Lung (tissue), 12 donors: ENCODE results near the gene MAB21L3. TPM values are rescaled to one million over a fixed set of nuclear protein-coding genes. Genes with fewer than 3 reads are reported as not detected.

Experiments
- ATAC-seq: fragments of 200-7000 bp; cut with Tn5 transposase; one replicate; pipeline ENCODE4 v1.9.1; 2020; ENCODE audit warnings: moderate number of reproducible peaks; ENCODE audit not compliant: insufficient read depth, low FRiP score
- DNase-seq, 3 donors: peaks; one replicate each; pipeline ENCODE4 v3.0.0-alpha.2; 2013 to 2017
- H3K27ac ChIP-seq, 2 donors: one replicate each; pipeline ENCODE4 v1.5.1; 2013; ENCODE audit warnings: mild to moderate bottlenecking in 2 of 2, moderate library complexity in 2 of 2, control low read depth in 1 of 2, inconsistent platforms in 1 of 2, low read depth in 1 of 2, low read length in 1 of 2
- H3K27me3 ChIP-seq, 3 donors: one replicate each; pipeline ENCODE4 v1.5.1; 2013; ENCODE audit warnings: low read length in 2 of 3; ENCODE audit not compliant: control insufficient read depth in 3 of 3, insufficient read depth in 3 of 3
- H3K36me3 ChIP-seq, 4 donors: one replicate each; pipeline ENCODE4 v1.5.1; 2013; ENCODE audit warnings: low read length in 4 of 4, mild to moderate bottlenecking in 1 of 4, moderate library complexity in 1 of 4; ENCODE audit not compliant: control insufficient read depth in 4 of 4, insufficient read depth in 4 of 4
- H3K4me1 ChIP-seq, 5 donors: one replicate each; pipeline ENCODE4 v1.5.1; 2013; ENCODE audit warnings: low read length in 5 of 5, mild to moderate bottlenecking in 2 of 5, moderate library complexity in 1 of 5; ENCODE audit not compliant: control insufficient read depth in 5 of 5, insufficient read depth in 5 of 5
- H3K4me3 ChIP-seq: one replicate; pipeline ENCODE4 v1.5.1; 2013; ENCODE audit warnings: mild to moderate bottlenecking, control low read depth, moderate library complexity
- H3K9ac ChIP-seq, 2 donors: one replicate each; pipeline ENCODE4 v1.5.1; 2013; ENCODE audit warnings: low read length in 2 of 2, control low read depth in 1 of 2; ENCODE audit not compliant: insufficient read depth in 1 of 2
- H3K9me3 ChIP-seq, 4 donors: one replicate each; pipeline ENCODE4 v1.5.1; 2013; ENCODE audit warnings: low read length in 3 of 4, mild to moderate bottlenecking in 1 of 4, moderate library complexity in 1 of 4; ENCODE audit not compliant: control insufficient read depth in 4 of 4, insufficient read depth in 3 of 4
- CTCF ChIP-seq: IDR thresholded peaks from 2 replicates; pipeline ENCODE4 v1.5.1; 2012; ENCODE audit warnings: mild to moderate bottlenecking; ENCODE audit errors: control extremely low read depth, extremely low read depth
- WGBS, 2 donors: extraction: QIAGEN DNeasy Blood & Tissue Kit; methylation state at CpG; one replicate each; pipeline ENCODE4 v1.1.7; 2013; 5-methylcytosine and 5-hydroxymethylcytosine counted together
- polyA plus RNA-seq, 2 donors: library from polyadenylated mRNA; stranded (reverse); fragments of 200-250 nt; gene quantifications; one replicate each; pipeline ENCODE4 v1.2.1, GENCODE V29; 2013
- total RNA-seq, 2 donors: library from RNA; depleted of rRNA in 1 of 2; stranded (reverse); fragments of >200 nt in 1 of 2; gene quantifications; one replicate each; pipeline ENCODE4 v1.2.1, GENCODE V29; 2014 to 2021
- donor health status: control.
- donor health status: control.
- donor health status: Bipolar disorder and iron deficiency.
- donor health status: healthy.
- donor health status: DM: yes; HTN: yes; CAD: no.

The MAB21L3 gene
- total and polyA plus RNA-seq, 4 donors, result 0.08 to 4.2 (median 0.44) TPM

GRCh38 chr1:116126281-116126680 is 15.1 kb downstream of the MAB21L3 start:
- no peak for ATAC-seq
- no peak for DNase-seq
- Histone ChIP-seq H3K36me3 (no peaks in the 10 kb centered on the region), H3K9ac (no peak overlapping the region), H3K27me3 (peaks cover 0 to 3% (median 0%) of the 10 kb centered on the region in 3 donors), H3K4me3 (no peak overlapping the region), H3K9me3 (peaks cover 0 to 2% (median 0%) of the 10 kb centered on the region in 4 donors), H3K4me1 (peaks cover 0 to 4% (median 0%) of the 10 kb centered on the region in 5 donors), H3K27ac (no peak overlapping the region)
- TF ChIP-seq CTCF, result no peak
- WGBS, 2 donors, result 68 to 69% methylated on average over 4 of the region's 4 CpGs

GRCh38 chr1:116127123-116127847 is 16.1 kb downstream of the MAB21L3 start:
- TF ChIP-seq CTCF, result no peak
- H3K27ac ChIP-seq, result no peak overlapping the region
- no peak for DNase-seq

GRCh38 chr1:116127848-116128540 is 16.8 kb downstream of the MAB21L3 start:
- peaks cover 0 to 3% (median 0%) of the 10 kb centered on the region in 3 donors for H3K27me3 ChIP-seq
- ATAC-seq (no peak), DNase-seq (no peak)
- H3K4me3 ChIP-seq, result no peak overlapping the region
- H3K4me1 ChIP-seq, result peaks cover 0 to 4% (median 0%) of the 10 kb centered on the region in 5 donors
- no peak overlapping the region for H3K9ac ChIP-seq
- 78 to 85% methylated on average over 7 of the region's 7 CpGs for WGBS, 2 donors
- H3K36me3 ChIP-seq, result no peaks in the 10 kb centered on the region
- H3K27ac ChIP-seq, result no peak overlapping the region
- H3K9me3 ChIP-seq, result peaks cover 0 to 2% (median 0%) of the 10 kb centered on the region in 4 donors
- TF ChIP-seq CTCF, result no peak

More at GRCh38 chr1:116127123-116127847, 16.1 kb downstream of the MAB21L3 start:
- no peak for ATAC-seq
- peaks cover 0 to 4% (median 0%) of the 10 kb centered on the region in 5 donors for H3K4me1 ChIP-seq
- H3K9me3 ChIP-seq, result peaks cover 0 to 2% (median 0%) of the 10 kb centered on the region in 4 donors
- 87 to 89% methylated on average over 13 of the region's 13 CpGs for WGBS, 2 donors
- H3K9ac ChIP-seq, result no peak overlapping the region
- H3K36me3 ChIP-seq, result no peaks in the 10 kb centered on the region
- no peak overlapping the region for H3K4me3 ChIP-seq
- peaks cover 0 to 3% (median 0%) of the 10 kb centered on the region in 3 donors for H3K27me3 ChIP-seq
